HG03378 (cell line): Measurements from ENCODE around the gene MTCL1.

Source experiments
- ATAC-seq: cut with Tn5 transposase; IDR thresholded peaks from one replicate; pipeline ENCODE4 v1.9.1; 2021; ENCODE audit warnings: mild to moderate bottlenecking, moderate library complexity; ENCODE audit not compliant: unreplicated experiment

The MTCL1 gene

DNA sequence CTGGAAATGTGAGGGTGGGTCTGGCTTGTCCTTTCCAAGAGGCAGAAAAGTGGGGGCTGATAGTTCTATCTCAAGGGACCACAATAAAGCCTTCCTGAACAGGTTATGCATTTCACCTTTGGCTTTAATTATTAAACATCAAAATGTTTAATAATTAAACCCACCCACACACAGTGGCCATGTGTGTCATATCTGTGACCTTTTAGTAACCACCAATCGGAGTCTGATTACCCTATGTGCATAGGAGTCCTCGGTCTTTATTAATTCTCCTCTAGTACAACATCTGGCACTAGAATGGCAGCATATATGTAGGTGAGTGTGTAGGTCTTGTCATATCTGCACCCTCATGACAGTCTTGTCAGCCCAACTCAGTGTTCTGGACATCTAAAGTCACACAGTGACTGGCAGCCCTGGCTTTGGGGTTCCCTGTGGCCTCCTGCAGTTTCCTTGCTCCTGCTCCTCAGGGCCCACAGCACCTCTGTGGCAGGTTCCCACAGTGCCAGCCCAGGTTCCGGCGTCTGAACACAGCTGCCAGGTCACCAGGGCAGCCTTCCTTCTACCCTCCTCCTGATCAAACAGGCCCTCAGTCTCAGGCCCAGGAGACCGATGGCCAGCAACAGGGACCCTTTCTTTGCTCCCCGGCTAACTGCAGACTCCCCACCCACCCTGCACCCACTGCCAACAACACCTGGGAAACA, 100.9 kb downstream of the MTCL1 start:
- no peak for ATAC-seq

DNA sequence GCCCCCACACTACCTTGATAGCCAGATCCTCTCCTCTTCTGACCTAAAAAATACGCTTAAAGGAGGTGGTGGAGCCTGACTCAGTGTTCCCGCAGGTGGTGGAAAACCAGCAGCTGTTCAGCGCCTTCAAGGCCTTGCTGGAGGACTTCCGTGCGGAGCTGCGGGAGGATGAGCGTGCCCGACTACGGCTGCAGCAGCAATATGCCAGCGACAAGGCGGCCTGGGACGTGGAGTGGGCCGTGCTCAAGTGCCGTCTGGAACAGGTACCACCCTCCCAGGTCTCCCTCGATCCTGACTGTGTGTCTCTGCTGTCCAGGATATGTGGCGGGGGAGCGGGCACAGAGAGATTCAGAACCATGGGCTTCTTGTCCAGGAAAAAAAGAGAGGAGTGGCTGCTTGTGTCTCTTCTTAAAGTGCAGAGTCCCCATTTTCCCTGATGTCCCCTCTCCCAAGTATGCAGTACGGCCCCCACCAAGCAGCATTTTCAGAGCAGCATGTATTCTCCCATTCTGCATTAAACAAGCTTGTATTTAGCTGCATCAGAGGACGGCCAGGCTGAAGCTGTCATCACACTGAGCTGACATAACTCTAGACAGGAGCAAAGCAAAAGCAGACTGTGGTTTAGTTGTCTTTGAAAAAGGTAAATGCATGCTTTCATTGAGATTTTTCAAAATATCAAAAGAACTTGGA, 101.6 kb downstream of the MTCL1 start:
- no peak for ATAC-seq

DNA sequence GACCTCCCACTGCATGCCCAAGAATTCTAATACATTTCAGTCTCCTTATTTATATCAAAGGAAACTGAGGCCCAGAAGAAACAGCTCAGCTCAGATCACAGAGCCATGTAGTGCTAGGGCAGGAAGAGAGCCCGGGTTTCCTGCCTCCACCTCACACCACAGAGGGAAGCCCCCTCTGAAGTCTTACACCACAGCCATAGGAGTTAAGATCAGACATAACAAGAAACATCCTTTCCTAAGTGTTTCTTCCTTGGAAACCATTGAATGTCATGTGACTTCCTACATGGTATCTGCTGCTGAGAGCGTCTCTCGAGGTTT, 102.1 kb downstream of the MTCL1 start:
- no peak for ATAC-seq

DNA sequence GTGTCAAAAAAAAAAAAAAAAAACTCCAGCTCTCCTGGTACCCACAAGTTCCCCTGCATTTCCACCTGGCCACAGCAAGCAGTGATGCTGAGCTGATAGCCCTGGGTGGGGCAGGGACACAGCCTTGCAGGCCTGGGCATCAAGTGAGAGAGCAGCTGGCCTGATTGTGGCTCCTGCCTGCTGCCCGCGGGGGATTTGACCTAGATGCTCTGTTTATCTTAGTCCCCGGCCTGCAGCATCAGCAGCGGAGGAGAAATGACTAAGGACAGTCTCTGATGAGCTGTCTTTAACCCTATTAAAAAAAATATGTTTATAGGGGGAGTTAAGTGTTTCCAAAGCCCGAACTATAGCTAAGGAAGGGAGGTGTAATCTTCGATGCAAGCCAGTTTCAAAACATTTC, 102.6 kb downstream of the MTCL1 start:
- ATAC-seq, result no peak

DNA sequence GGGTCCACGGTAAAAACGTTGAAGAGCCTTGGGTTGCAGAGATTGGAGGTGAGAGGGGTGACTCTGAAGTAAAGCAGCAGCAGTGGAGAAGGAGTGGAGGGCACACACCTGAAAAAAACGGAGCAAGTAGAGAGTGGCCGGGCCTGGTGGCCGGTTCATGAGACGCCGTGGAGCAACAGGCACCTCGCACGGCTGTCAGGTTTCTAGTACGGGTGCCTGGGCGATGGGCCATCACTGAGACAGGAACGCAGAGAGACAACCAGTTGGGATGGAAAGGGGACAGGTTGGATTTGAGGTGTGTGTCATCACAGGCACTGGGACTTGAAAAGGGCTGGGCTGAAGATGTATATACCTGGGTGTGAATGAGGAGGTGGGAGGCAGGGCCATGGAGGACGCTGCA, 104.2 kb downstream of the MTCL1 start:
- ATAC-seq, result no peak

DNA sequence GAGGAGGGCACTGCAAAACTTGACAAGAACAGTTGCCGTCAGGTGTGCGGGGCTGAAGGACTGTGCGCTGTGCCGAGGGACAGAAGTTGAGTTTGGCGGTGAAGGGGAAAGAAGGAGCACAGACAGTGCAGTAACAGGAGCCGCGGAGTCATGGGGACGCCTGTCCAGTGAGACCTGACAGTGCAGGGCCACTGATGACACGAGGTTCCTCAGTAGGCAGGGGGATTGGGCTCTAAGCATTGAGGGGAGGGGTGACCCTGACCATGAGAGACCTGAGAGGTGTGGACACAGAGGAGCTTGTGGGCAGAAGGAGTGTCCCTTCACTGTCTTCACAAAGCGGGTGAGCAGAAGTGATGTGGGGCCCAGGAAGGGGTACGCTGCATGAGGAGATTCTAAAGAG, 104.8 kb downstream of the MTCL1 start:
- no peak for ATAC-seq

DNA sequence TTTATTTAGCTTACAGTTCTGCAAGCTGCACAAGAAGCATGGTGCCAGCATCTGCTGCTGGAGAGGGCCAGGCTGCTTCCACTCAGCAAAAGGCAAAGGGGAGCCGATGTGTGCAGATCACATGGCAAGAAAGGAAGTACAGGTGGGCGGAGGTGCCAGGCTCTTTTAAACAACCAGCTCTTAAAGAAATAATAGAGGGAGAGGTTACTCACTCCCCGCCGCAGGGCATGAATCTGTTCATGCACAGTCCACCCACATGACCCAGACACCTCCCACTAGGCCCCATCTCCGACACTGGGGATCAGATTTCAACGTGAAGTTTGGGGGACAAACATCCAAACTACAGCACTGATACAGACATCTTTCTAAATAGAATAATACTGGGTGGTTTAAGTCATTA, 105.8 kb downstream of the MTCL1 start:
- no peak for ATAC-seq

DNA sequence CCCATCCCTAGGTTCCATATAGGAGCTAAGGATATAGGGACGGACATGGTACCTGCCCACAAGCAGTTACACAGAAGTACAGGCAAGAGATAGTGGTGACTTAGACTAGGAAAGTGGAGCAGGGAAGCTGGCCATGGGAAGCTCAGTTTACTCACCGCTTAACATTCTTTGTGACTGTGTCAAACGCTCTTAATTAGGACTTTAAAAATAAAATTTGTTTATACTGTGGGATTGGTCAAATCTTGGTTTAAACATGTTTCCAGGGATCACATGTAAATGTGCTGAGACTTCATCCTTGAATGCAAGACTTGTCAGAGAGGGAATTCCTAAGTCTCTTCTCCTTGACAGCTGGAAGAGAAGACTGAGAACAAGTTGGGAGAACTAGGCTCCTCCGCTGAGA, 107.3 kb downstream of the MTCL1 start:
- no peak for ATAC-seq

DNA sequence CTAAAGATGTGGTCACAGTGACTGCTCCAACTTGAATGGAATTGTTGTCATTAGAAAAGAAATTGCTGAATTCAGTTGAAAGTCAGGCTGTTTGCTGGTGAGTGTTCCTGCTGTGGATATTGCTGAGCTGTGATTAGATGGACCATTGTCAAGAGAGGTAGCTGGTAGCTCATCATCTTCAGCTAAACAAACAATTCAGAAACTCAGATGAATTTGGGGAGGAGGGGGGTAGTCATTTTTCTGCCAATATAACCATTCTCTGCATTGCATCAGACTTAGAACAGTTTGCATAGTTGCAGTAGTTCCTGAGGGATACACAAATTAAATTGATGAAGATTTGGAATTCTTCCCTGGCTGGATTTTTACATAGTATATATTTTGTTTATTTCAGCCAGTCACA, 108.3 kb downstream of the MTCL1 start:
- ATAC-seq, result no peak

DNA sequence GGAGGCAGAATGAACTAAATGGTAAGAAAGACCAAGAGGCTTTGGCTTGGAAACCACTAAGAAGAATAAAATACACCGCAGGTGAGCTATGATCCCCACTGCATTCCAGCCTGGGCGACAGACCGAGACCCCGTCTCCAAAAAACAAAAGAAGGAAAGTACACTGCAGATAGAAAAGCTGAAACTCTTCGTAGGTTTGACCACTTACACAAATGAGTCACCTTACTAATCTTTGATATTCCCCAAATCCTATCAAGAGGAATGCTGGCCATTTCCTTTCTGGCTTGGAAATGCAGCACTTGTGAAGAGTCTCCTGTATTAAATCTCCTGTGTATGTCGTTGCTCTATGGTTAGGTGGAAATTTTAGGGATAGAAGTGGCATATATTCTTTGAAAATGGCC, 108.8 kb downstream of the MTCL1 start:
- no peak for ATAC-seq

DNA sequence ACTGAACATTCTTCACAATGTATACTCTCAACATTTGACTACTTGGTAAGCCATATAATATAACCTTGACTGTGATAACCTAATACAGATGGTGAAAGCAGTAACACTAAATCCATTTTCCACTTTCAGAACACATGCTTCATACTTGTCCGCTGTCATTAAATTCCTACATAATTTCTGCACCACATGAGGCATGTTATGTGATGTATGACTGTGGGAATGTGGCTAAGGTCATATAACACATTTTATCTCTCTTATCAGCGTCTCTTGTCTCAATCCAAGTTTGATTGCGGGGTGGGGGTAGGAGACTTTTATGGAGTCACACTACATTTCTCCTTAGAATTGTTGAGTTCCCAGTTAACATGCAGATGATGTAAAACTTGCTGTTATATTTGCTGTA, 110.9 kb downstream of the MTCL1 start:
- no peak for ATAC-seq

DNA sequence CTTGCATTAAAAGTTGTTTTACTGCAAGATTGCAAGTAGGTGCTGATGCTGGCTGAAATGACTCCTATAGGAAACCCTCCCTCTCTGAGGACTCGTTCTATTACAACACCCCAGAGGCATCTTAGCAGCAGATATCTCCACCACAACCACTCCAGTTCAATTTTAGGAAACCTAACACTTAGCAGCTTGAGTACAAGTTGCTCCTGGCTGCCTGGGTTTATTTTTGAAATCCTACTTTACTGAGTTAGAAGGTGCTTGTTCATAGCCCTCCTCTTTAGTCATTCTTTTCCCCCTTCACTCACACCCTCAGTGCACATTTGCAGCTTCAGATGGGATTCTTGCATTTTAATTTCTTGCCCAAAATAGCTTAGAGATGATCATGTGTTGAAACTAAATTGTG, 111.5 kb downstream of the MTCL1 start:
- ATAC-seq, result no peak

DNA sequence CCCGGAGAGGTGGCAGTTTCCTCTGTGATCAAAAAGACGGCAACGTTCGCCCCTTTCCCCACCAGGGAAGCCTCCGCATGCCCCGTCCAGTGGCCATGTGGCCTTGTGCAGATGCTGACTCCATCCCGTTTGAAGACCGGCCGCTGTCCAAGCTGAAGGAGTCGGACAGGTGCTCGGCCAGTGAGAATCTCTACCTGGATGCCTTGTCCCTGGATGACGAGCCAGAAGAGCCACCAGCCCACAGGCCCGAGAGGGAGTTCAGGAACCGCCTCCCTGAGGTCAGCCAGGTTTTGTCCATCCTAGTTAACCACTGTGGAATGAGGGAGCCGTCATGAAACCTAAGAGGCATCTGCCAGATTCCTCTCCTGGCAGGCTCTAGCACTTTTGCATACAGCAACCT, 113.6 kb downstream of the MTCL1 start:
- no peak for ATAC-seq

DNA sequence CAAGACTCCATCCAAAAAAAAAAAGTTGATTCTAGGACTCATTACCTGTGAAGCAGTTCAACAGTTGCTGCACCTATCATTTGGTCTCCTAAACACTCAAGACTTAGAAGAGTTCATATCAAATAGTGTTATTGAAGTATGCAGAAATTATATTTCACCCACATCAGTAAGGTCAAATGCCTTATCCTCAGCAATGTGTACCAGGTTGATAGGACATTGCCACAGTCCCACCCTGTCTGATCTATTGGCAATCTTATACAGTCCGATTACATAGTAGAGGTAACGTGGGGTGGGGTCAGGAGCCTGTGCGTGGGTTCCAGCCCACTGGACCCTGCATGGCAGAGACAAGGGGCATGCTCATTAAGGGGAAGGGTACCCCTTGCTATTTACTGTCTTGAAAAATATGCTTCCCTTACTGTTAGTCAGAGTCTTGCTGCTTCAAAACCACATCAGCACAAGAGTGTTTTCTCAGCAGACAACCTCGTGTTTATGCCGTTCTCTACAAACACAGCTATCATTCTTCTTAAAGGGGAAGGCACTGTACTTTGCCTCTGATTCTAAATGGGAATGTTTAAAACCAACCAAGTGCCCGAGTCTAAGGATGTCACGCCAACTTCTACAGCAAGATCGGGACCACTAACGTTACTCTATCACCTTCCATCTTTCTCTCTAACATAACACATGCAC, 115.2 kb downstream of the MTCL1 start:
- no peak for ATAC-seq

DNA sequence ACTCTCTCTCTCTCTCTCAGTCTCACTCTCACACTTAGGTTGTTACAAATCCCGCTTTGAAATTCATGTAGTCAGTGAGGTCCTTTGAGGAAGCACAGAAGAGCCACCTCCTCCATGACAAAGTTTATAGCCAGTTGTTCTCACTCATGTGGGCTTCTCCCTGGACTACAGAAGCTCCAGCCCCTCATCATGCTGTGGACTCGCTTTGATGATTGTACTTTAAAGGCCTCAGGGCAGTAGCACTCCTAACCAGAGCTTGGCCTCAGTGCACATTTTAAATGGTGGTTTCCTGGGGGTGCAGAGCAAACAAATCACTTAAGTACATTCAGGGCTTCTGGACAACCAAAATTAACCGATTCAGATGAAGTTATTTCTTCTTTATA, 115.7 kb downstream of the MTCL1 start:
- ATAC-seq, result no peak

DNA sequence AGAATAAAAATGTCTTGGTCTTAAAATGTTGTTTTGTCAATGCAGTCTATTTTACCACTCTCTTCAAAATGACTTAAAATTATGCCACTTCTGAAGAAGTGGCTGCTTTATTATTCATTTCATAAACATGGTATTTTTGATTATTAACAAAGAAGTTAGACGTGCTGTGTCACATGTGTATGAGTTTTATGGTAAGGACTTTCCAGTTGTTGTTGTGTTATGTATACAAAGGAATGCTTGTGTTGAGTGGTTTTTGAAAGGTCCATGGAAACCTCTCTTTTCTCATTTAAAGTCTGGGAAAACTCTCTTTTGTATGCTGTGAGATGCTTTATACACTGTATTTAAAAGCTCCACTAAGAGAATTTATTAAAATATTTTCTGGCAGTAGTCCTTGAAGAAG, 116.2 kb downstream of the MTCL1 start:
- no peak for ATAC-seq

DNA sequence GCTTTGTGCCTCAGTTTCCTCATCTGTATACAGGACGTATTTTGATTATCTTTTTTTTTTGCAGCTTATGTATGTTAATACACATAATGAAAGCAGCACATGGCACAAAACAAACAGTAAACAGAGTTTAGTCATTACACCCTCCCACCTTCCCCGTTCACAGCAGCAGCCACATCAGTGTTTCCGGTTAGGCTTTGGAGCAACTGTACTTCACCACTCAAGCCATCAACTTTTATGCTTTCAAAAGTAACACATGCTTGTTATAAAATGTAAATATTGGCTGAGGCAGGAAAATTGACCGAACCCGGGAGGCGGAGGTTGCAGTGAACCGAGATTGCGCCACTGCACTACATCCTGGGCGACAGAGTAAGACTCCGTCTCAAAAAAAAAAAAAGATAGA, 117.3 kb downstream of the MTCL1 start:
- ATAC-seq, result no peak

DNA sequence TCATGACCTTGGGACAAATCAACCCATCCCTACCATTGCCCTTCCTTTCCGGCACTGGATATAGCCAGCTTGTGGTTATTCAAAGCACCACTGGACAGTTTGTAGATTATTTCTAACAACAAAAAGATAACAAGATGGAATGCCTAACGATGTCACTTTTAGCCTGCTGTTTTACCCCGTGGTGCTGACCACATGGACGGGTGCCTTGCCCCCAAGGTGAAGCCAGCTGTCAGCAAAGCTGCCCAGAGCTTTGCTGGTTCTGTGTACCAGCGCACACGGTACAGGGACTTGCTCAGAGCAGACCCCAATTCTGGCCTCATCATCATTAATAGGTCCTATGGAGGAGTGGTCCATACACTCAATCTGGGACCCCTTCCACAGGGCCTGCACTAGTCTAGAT, 118.2 kb downstream of the MTCL1 start:
- no peak for ATAC-seq

DNA sequence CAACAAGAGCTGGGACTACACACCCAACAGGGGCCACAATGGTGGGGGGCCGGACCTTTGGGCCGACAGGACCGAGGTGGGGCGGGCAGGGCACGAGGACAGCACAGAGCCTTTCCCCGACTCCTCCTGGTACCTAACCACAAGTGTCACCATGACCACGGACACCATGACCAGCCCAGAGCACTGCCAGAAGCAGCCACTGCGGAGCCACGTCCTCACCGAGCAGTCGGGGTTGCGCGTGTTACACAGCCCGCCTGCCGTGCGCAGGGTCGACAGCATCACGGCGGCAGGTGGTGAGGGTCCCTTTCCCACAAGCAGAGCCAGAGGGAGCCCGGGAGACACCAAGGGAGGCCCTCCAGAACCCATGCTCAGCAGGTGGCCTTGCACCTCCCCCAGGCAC, 119.5 kb downstream of the MTCL1 start:
- no peak for ATAC-seq

DNA sequence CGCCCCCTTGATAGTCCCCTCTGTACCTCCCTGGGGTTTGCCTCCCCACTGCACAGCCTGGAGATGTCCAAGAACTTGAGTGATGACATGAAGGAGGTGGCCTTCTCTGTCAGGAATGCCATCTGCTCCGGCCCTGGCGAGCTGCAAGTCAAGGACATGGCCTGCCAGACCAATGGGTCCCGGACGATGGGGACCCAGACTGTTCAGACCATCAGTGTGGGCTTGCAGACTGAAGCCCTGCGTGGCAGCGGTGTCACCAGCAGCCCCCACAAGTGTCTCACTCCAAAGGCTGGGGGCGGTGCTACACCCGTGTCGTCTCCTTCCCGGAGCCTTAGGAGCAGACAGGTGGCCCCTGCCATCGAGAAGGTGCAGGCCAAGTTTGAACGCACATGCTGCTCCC, 119.9 kb downstream of the MTCL1 start:
- ATAC-seq, result no peak

DNA sequence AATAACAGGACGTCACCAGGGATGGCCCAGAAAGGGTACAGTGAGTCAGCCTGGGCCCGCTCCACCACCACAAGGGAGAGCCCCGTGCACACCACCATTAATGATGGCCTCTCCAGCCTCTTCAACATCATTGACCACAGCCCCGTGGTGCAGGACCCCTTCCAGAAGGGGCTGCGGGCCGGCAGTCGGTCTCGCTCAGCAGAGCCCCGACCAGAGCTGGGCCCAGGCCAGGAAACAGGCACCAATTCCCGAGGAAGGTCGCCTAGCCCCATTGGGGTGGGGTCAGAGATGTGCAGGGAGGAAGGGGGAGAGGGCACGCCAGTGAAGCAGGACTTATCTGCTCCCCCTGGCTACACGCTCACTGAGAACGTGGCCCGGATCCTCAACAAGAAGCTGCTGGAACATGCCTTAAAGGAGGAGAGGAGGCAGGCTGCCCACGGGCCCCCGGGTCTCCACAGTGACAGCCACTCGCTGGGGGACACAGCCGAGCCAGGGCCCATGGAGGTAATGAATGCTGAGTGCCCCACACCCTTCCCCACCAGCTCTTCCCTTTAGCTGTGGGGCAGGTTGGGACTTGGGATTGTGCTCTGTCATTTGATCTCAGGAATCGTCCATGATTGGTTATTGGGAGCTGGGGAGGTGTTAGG, 120.5 kb downstream of the MTCL1 start:
- ATAC-seq, result no peak

DNA sequence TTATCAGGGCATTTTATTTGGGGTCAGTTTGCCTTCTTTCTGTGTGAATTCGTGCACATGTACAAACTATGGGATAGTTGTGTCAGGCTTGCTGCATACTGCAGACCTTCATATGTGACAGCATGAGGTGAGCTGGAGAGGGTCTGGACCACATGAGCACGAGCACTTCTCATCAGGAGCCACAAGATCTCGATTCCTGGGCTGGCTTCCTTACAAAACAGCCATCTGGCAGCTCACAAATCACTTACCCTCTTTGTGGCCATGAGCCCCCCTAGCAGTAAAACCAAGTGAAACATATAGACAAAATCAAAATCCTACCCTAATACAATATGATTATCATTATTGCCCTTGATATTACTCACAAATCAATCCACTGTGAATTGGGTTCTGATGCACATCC, 121.2 kb downstream of the MTCL1 start:
- no peak for ATAC-seq
